IPS DF 4.7 (cell line): ENCODE data around the gene BCL2.
"Not testable (repeated sequence)": the region's sequence is repeated elsewhere in the genome, so short reads cannot be mapped to it uniquely, and the experiment has no call there.

Experiments used
- DNase-seq: peaks from one replicate; pipeline ENCODE4 v3.0.0-alpha.2; 2013; ENCODE audit warnings: low spot score; ENCODE audit errors: extremely low read depth

BCL2 gene

GRCh38 chr18:63319383-63320122 lies at the start of gene BCL2:
BCL2 (minus strand) TSS chr18:63319769.
- DNase-seq = no peak

- DNase-seq = no peak
These were observed 49.0 kb upstream of the BCL2 start for GRCh38 chr18:63368611-63369010.

- DNase-seq = peak; percentile 82
These were observed 47.7 kb upstream of the BCL2 start, which contains the start of gene KDSR for GRCh38 chr18:63367053-63367953. KDSR (minus strand) TSS chr18:63367206; CDS start chr18:63367118, 88 bp downstream.

GRCh38 chr18:63366213-63367052 lies 46.9 kb upstream of the BCL2 start:
- DNase-seq = no peak

- DNase-seq = no peak
These were observed 46.3 kb upstream of the BCL2 start for GRCh38 chr18:63365876-63366212.

- DNase-seq = no peak
These were observed 44.4 kb upstream of the BCL2 start for GRCh38 chr18:63363951-63364350.

- not testable (repeated sequence) for DNase-seq
These were observed 43.9 kb upstream of the BCL2 start for GRCh38 chr18:63363420-63363819.

GRCh38 chr18:63356272-63356896 lies 36.8 kb upstream of the BCL2 start:
- DNase-seq = no peak

- DNase-seq = no peak
These were observed 30.7 kb upstream of the BCL2 start for GRCh38 chr18:63350230-63350629.

GRCh38 chr18:63348508-63349136 lies 29.1 kb upstream of the BCL2 start:
- DNase-seq = no peak

- DNase-seq = no peak
These were observed 27.1 kb upstream of the BCL2 start for GRCh38 chr18:63346480-63347183.

- no peak for DNase-seq
These were observed 26.5 kb upstream of the BCL2 start for GRCh38 chr18:63346031-63346430.

GRCh38 chr18:63344918-63345317 lies 25.3 kb upstream of the BCL2 start:
- DNase-seq = no peak

GRCh38 chr18:63344263-63344662 lies 24.7 kb upstream of the BCL2 start:
- DNase-seq = no peak

- no peak for DNase-seq
These were observed 22.6 kb upstream of the BCL2 start for GRCh38 chr18:63342206-63342605.

GRCh38 chr18:63339920-63340484 lies 20.4 kb upstream of the BCL2 start:
- no peak for DNase-seq

GRCh38 chr18:63336366-63337099 lies 17.0 kb upstream of the BCL2 start:
- DNase-seq = no peak

- no peak for DNase-seq
These were observed 11.5 kb upstream of the BCL2 start for GRCh38 chr18:63331105-63331504.
